Neural cell (in vitro differentiated cells): ENCODE results near the gene TSPYL2.

Experiments used
- EP300 ChIP-seq: fragments of 450-650 bp; conservative IDR thresholded peaks from 2 replicates; pipeline ENCODE4 v1.6.1; 2014; ENCODE audit warnings: antibody characterized with exemption, mild to moderate bottlenecking, moderate library complexity; ENCODE audit not compliant: poor library complexity, severe bottlenecking
- EZH2 ChIP-seq: fragments of 200-600, 300-800 bp; shearing (Covaris generic), sonication (generic); IDR thresholded peaks from 2 replicates; pipeline ENCODE4 v1.6.1; 2014; ENCODE audit warnings: antibody characterized with exemption, low read length, borderline replicate concordance, mild to moderate bottlenecking; ENCODE audit not compliant: insufficient read depth, poor library complexity, severe bottlenecking
- MXI1 ChIP-seq: fragments of 450-650 bp; conservative IDR thresholded peaks from 2 replicates; pipeline ENCODE4 v1.6.1; 2014; ENCODE audit warnings: antibody characterized with exemption, mild to moderate bottlenecking; ENCODE audit not compliant: poor library complexity, severe bottlenecking
- POLR2AphosphoS5 ChIP-seq: IDR thresholded peaks from 2 replicates; pipeline ENCODE4 v1.6.1; 2012
- RAD21 ChIP-seq: fragments of 450-650 bp; conservative IDR thresholded peaks from 2 replicates; pipeline ENCODE4 v1.6.1; 2014; ENCODE audit warnings: antibody characterized with exemption, mild to moderate bottlenecking, moderate library complexity
- SMC3 ChIP-seq: fragments of 450-650 bp; conservative IDR thresholded peaks from 2 replicates; pipeline ENCODE4 v1.6.1; 2014; ENCODE audit warnings: antibody characterized with exemption, mild to moderate bottlenecking, moderate library complexity; ENCODE audit not compliant: poor library complexity
- TAF1 ChIP-seq: IDR thresholded peaks from 2 replicates; pipeline ENCODE4 v1.6.1; 2012; ENCODE audit warnings: low read depth
- TF ChIP-seq, protein P1 (sequence below): fragments of 450-650 bp; IDR thresholded peaks from 2 replicates; pipeline ENCODE4 v1.5.1; 2014; ENCODE audit warnings: antibody characterized with exemption, mild to moderate bottlenecking, moderate library complexity; ENCODE audit not compliant: poor library complexity, severe bottlenecking

DNA sequence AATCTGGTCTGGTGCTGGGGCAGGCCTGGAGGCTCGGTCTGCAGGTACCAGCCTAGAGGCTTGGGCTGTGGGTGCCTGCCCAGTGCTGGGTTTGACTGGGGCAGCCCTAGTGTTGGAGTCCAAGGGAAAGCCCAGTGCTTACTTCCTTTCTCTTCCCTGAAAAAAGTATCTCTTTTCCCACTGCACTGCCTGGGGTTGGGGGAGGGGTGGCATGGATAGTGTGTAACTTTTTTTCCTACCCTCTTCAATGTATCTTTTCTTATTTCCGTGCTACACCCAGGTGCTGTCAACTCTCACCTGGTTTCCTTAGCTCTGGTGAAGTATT lies 33.3 kb downstream of the TSPYL2 start:
- TF ChIP-seq, protein P1, sequence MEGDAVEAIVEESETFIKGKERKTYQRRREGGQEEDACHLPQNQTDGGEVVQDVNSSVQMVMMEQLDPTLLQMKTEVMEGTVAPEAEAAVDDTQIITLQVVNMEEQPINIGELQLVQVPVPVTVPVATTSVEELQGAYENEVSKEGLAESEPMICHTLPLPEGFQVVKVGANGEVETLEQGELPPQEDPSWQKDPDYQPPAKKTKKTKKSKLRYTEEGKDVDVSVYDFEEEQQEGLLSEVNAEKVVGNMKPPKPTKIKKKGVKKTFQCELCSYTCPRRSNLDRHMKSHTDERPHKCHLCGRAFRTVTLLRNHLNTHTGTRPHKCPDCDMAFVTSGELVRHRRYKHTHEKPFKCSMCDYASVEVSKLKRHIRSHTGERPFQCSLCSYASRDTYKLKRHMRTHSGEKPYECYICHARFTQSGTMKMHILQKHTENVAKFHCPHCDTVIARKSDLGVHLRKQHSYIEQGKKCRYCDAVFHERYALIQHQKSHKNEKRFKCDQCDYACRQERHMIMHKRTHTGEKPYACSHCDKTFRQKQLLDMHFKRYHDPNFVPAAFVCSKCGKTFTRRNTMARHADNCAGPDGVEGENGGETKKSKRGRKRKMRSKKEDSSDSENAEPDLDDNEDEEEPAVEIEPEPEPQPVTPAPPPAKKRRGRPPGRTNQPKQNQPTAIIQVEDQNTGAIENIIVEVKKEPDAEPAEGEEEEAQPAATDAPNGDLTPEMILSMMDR = no peak
- TF ChIP-seq EP300 (no peak), TAF1 (no peak), EZH2 (no peak), SMC3 (no peak), MXI1 (no peak), POLR2AphosphoS5 (no peak), RAD21 (no peak)
